GM12891 (cell line): Measurements from ENCODE around the gene SLC6A20.

ENCODE experiments used
- DNase-seq: peaks from one replicate; pipeline ENCODE4 v3.0.0; 2011; ENCODE audit warnings: low spot score; ENCODE audit not compliant: insufficient read length
- FAIRE-seq: peaks from 2 replicates; lab custom pipeline; 2011; peaks lifted over from hg19 to GRCh38; lab: Jason Lieb, UNC
- PAX5 ChIP-seq: IDR thresholded peaks from 2 replicates; pipeline ENCODE4 v1.6.1; 2011; ENCODE audit warnings: low read length, moderate library complexity, mild to moderate bottlenecking; ENCODE audit not compliant: insufficient read depth, severe bottlenecking
- POLR2A ChIP-seq: IDR thresholded peaks from 2 replicates; pipeline ENCODE4 v1.6.1; 2011; ENCODE audit warnings: low read depth, low read length, control low read depth
- POLR2AphosphoS5 ChIP-seq: IDR thresholded peaks from 2 replicates; pipeline ENCODE4 v1.6.1; 2011; ENCODE audit warnings: low read depth, low read length, control low read depth
- POU2F2 ChIP-seq: IDR thresholded peaks from 2 replicates; pipeline ENCODE4 v1.6.1; 2011; ENCODE audit warnings: low read depth, mild to moderate bottlenecking, control low read depth, low read length, moderate library complexity
- SPI1 ChIP-seq: IDR thresholded peaks from 2 replicates; pipeline ENCODE4 v1.6.1; 2011; ENCODE audit warnings: low read depth, low read length, control low read depth
- TAF1 ChIP-seq: IDR thresholded peaks from 2 replicates; pipeline ENCODE4 v1.6.1; 2011; ENCODE audit warnings: low read depth, low read length, control low read depth

Gene SLC6A20

DNA sequence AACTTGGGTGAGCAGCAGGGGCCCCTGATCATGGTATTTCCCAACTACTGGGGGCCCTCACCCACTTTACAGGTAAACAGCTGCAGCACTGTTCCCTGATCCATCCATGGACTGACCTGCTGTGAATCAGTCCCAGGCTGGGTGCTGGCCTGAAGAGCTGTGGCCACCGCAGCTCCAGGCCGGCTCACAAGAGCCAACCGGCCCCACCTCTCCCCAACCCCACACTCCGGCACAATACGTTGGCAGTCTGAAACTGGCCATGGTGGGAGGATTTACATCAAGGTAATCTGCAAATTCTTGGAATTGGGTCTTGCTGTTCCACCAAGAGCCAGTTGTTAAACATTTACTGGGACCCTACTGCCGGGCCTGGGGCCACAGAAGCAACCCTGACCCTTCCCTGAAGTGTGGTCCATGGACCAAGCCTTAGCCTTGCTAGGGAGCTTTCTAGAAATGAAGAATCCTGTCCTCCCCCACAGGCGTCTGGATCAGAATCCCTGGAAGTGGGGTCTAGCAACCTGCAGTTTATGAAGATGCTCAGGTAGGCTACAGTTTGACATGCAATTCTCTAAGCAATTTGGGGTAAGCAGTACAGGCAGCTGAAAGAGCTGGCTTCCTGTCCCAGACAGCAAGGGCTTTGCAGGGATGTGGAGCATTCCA is 3.7 kb downstream of the SLC6A20 start:
- FAIRE-seq (no peak), DNase-seq (no peak)
- no peak for TF ChIP-seq POLR2A
- no peak for TF ChIP-seq POU2F2
- TF ChIP-seq SPI1, result no peak
- no peak for TF ChIP-seq PAX5
- no peak for TF ChIP-seq POLR2AphosphoS5
- TF ChIP-seq TAF1, result no peak

DNA sequence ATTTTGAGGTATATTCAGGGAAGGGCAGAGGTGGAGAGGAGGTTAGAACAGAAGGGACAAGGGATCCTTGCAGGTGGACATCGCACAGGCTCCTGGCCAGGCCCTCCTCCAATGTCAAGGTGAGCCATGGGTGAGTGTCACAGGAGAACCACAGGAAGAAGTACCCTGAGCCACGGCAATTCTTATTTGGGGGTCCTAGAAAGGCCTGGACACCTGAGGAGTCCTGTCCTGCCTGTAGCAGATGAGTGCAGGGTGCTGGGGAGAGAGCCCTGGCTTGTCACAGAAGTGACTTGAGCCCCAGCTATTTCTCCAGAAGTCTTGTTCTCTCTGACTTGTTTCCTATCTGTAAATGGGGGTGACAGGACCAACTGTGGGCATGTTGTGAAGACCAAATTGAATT is 4.3 kb downstream of the SLC6A20 start:
- no peak for FAIRE-seq
- DNase-seq, result no peak
- TF ChIP-seq POLR2A (no peak), SPI1 (no peak), PAX5 (no peak), POLR2AphosphoS5 (no peak)

DNA sequence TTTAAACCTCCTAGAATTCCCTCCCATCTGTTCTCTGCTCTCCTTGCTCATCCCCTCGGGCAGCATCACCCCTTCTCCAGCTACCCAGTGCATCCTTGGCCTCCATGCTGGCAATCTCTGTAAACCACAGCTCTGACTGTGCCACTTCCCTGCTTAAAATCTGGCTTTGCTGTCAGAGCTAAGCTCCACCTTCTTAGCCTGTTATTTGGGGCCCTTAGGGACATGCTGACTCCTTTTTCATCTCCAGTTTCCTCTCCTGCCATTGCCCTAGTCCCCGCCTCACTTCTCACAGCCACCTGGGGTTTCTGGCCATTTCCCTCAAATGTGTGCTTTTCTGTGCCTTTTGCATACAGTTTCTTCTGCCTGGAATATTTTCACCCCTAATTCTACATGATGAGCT is 5.7 kb downstream of the SLC6A20 start:
- DNase-seq, result no peak
- FAIRE-seq, result no peak
- TF ChIP-seq TAF1 (no peak), PAX5 (no peak), SPI1 (no peak), POU2F2 (no peak), POLR2AphosphoS5 (no peak), POLR2A (no peak)

DNA sequence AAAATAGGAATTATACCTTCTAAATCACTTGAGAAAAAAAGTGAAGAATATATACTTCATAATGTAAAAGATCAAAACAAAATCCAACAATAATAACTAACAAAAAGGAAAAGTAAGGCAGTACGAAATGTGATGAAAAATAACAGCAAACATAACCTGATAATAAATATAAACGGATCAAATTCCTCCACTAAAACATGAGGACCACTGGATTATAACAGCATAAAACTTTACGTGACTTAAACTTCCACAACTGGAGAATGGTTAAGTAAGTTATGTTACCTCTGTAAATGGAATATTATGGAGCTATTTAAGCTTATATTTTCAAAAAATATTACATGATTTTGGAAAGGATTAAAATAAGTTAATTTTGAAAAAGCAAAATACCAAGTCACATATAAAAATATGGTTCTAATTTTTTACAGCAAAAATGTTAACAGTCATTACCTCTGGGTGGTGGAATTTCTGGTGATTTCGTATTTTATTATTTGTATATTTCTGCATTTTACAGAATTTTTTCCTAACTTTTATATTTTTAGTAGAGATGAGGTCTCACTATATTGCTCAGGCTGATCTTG is 7.0 kb downstream of the SLC6A20 start:
- TF ChIP-seq SPI1, result no peak
- no peak for TF ChIP-seq POU2F2
- no peak for FAIRE-seq
- DNase-seq, result no peak

DNA sequence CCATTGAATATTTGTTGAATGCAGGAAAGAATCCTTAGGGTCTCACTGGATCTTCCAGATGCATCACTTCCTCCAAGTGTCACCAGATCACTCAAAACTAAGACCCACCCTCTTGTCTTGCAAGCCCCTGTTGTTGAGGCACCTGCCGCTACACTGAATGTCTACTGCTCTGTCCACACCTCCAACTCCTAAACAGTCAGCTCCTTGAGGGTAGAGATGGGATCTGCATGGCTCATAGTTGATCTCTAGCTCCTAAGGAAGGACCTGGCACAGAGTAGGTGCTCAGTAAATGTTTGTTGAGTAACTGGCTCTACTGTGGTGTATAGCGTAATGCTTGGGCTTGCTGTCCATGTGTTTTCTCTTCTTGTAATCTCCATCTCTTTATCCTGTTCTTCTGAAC is 8.8 kb downstream of the SLC6A20 start:
- no peak for FAIRE-seq
- TF ChIP-seq TAF1, result no peak
- no peak for TF ChIP-seq POU2F2
- TF ChIP-seq POLR2AphosphoS5, result no peak
- no peak for TF ChIP-seq PAX5
- no peak for TF ChIP-seq SPI1
- no peak for TF ChIP-seq POLR2A

DNA sequence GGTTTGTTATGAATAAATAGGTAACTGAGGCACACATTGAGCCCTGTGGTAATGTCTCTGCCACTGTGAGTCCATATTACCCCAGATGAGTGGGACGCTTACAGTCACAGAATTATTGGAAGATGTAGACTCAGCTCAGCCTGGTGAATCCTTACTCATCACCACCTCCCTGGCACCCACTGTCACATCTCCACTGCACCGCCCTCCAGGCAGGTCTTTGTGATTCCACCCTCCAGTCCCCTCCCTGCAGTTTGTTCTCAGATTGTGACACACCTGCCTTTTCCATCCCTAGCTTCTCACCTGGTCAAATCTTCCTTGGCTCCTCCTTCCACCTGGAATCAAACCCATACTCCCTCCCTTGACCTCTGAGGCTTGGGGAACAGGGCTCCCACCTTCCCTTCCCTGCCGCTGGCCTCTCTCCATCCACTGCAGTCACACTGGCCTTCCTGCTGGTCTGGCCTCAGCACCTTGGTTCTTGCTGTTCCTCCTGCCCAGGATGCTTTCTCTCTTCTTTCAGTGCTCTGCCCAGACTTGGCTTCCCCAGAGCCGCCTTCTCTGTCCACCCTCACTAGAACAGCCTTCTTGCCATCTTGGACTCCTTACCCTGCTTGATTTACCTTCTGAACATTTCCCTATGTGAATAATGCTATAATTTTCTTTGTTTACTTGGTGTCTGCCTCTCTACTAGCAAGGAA is 9.4 kb downstream of the SLC6A20 start:
- FAIRE-seq, result no peak
- no peak for DNase-seq
- TF ChIP-seq TAF1 (no peak), POU2F2 (no peak), POLR2A (no peak), SPI1 (no peak), POLR2AphosphoS5 (no peak), PAX5 (no peak)

More for the DNA sequence above, 8.8 kb downstream of the SLC6A20 start:
- DNase-seq, result no peak

DNA sequence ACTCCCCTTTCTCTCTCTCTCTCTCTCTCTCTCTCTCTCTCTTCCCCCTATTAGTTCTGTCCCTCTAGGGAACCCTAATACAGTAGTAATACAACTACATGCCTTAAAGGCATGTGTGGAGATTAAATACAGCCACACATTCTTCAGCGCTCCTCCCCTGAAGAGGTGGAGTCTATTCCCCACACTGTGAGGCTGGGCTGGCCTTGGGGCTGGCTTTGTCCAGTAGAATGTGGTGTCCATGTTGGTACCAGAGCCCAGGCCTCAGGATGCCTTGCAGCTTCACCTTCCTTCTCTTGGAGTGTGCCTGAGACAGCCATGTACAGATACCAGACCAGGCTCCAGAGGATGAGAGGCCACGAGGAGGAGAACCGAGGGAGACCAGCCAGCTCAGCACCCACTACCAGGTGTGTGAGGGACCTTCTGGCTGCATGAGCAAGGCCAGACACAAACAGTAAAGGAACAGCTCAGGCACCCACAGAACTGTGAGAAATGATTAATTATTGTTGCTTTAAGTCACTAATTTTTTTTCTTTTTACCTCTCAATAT is 10.7 kb downstream of the SLC6A20 start:
- DNase-seq, result no peak
- TF ChIP-seq POLR2A (no peak), POLR2AphosphoS5 (no peak), PAX5 (no peak), POU2F2 (no peak), SPI1 (no peak), TAF1 (no peak)
- no peak for FAIRE-seq

DNA sequence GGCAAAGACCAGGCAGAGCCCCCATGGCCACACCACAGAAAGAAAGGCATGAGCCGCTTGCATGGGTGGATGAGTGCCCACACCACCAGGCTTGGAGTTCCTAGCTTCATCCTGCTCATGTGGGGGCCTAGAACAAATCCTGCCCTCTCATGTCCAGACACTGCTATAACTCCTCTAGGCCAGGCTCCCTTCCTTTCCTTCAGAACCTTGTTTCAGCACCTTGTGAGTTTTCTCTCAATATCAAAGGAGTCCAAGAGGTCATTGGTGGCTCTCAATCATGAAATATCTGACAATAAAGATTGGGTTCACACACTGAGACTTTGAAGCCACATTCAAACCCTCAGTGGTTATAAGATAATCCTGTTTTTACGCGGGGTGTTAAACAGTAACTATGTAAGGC is 12.7 kb downstream of the SLC6A20 start:
- FAIRE-seq (no peak), DNase-seq (no peak)
- no peak for TF ChIP-seq SPI1
- TF ChIP-seq POLR2AphosphoS5, result no peak
- no peak for TF ChIP-seq TAF1
- no peak for TF ChIP-seq POLR2A
- TF ChIP-seq POU2F2, result no peak
- TF ChIP-seq PAX5, result no peak

DNA sequence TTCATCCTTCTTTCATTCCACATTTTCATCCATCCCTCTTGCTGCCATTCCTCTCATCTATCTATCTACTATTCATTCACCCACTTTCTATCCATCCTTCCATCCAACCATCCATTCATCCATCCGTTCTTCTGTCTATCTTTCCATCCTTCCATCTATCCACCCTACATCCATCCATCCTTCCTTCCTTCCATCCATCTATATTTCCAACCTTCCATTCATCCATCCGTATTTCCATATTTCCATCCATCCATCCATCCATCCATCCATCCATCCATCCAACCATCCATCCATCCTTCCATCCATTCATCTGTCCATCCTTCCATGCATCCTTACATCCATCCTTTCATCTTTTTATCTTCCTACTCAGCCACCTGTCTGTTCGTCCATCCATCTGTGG is 14.0 kb downstream of the SLC6A20 start:
- DNase-seq (no peak), FAIRE-seq (no peak)
- no peak for TF ChIP-seq PAX5
- no peak for TF ChIP-seq POLR2AphosphoS5
- TF ChIP-seq POLR2A, result no peak
- TF ChIP-seq POU2F2, result no peak
- no peak for TF ChIP-seq TAF1
- TF ChIP-seq SPI1, result no peak
